Fibroblast of pulmonary artery (primary cell): ENCODE data around the gene HADHA.
"Not testable (repeated sequence)": the region's sequence is repeated elsewhere in the genome, so short reads cannot be mapped to it uniquely, and the experiment has no call there.

ENCODE experiments used
- DNase-seq: peaks from one replicate; pipeline ENCODE4 v3.0.0-alpha.2; 2010; ENCODE audit warnings: low read depth
- H3K4me3 ChIP-seq: replicated peaks from 2 replicates; pipeline ENCODE4 v1.5.1; 2011; ENCODE audit warnings: low read depth, mild to moderate bottlenecking, control low read depth, low read length, moderate library complexity
- TF ChIP-seq, protein P1 (sequence below): IDR thresholded peaks from 2 replicates; pipeline ENCODE4 v1.5.1; 2011; ENCODE audit warnings: mild to moderate bottlenecking, control low read depth, low read length, inconsistent platforms; ENCODE audit errors: missing control alignments

Gene HADHA

GRCh38 chr2:26269571-26270158 lies 25.2 kb upstream of the HADHA start:
- no peak overlapping the region for H3K4me3 ChIP-seq
- no peak for DNase-seq
- TF ChIP-seq, protein P1, sequence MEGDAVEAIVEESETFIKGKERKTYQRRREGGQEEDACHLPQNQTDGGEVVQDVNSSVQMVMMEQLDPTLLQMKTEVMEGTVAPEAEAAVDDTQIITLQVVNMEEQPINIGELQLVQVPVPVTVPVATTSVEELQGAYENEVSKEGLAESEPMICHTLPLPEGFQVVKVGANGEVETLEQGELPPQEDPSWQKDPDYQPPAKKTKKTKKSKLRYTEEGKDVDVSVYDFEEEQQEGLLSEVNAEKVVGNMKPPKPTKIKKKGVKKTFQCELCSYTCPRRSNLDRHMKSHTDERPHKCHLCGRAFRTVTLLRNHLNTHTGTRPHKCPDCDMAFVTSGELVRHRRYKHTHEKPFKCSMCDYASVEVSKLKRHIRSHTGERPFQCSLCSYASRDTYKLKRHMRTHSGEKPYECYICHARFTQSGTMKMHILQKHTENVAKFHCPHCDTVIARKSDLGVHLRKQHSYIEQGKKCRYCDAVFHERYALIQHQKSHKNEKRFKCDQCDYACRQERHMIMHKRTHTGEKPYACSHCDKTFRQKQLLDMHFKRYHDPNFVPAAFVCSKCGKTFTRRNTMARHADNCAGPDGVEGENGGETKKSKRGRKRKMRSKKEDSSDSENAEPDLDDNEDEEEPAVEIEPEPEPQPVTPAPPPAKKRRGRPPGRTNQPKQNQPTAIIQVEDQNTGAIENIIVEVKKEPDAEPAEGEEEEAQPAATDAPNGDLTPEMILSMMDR, result no peak

DNA sequence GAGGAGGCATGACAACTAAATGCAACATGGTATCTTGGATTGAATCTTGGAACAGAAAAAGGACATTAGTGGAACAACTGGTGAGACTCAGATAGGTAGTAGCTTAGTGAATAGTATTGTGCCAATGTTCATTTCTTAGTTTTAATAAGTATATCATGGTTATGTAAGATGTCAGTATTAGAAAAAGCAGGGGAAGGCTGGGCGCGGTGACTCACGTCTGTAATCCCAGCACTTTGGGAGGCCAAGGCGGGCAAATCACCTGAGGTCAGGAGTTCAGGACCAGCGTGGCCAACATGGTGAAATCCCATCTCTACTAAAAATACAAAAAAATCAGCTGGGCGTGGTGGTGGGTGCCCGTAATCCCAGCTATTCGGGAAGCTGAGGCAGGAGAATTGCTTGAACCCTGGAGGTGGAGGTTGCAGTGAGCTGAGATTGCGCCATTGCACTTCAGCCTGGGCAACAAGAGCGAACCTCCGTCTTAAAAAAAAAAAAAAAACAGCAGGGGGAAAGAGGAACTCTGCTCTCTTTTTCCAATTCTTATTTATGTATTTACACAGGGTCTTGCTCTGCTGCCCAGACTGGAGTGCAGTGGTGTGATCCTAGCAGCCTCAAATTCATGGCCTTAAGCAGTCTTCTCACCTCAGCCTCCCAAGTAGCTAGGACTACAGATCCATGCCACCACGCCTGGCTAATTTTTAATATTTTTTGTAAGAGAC lies 24.4 kb upstream of the HADHA start:
- not testable (repeated sequence) for H3K4me3 ChIP-seq, DNase-seq

- H3K4me3 ChIP-seq, result no peak overlapping the region
- TF ChIP-seq, protein P1, result no peak
- peak; percentile 78 for DNase-seq
Observed at GRCh38 chr2:26268213-26268612, 23.8 kb upstream of the HADHA start.

DNA sequence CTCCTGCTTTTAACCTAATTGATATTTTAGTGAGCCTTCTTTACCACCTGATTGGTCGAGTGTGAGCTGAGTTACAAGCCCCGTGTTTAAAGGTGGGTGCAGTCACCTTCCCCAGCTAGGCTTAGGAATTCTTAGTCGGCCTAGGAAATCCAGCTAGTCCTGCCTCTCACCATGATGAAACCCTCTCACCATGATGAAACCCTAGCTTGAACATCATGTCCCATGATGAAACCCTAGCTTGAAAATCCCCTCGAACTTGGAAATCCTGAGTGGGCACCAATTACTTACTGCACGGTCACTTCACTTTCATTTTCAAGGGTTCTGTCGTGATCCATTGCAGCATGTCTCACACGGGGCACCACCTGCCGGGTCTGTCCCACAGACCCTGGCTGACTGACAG lies 14.4 kb upstream of the HADHA start:
- DNase-seq, H3K4me3 ChIP-seq: not testable (repeated sequence)

DNA sequence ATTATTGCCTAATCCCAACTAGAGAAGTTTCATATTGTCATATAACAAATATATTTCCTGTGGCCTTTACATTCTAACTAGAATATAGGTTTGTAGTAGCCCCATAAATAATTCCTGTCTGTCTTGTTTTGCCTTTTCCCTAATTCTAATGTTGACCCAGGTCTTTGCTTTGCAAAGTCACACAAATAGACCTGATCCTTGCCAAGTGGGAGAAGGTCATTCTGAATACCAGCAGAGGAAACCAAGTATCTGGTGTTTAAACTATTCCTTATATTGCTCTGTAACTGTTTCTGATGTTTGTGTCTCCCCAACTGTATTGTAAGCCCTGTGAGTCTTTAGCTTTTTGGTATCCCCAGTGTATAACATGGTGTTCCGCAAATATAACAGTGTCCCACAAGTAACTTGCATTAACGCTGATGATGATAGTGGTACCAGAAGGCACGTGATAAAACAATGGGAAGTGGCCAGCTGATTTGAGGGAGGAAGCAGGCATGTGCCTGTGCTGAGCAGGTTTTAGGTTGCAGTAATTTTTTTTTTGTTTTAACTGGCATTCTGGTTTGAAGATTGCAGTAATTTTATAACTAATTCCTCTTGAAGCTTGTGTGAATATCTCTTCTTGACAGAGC lies 11.4 kb upstream of the HADHA start:
- TF ChIP-seq, protein P1, result no peak
- H3K4me3 ChIP-seq, result no peak overlapping the region

DNA sequence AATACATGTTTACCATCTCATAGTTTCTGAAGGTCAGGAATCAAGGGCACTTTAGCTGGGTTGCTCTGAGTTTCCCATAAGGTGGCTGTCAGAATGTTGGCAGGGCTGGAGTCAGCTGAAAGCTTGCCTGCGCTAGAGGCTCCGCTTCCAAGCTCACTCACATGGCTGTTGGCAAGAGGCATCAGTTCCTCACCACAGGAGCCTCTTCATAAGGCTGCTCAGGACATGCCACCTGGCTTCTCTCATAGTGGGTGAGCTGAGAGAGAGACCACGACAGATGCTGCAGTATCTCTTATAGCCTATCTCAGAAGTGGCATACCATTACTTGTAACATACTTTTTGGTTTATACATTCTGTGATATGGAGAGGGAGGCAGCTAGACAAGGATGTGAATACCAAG lies 7.5 kb upstream of the HADHA start:
- TF ChIP-seq, protein P1, result no peak
- DNase-seq, result peak; percentile 37

More for the DNA sequence above, 11.4 kb upstream of the HADHA start:
- DNase-seq, result no peak

GRCh38 chr2:26249625-26250024 lies 5.2 kb upstream of the HADHA start:
- H3K4me3 ChIP-seq, result no peak overlapping the region
- DNase-seq, result no peak
- TF ChIP-seq, protein P1, result no peak

More for the DNA sequence above, 7.5 kb upstream of the HADHA start:
- no peak overlapping the region for H3K4me3 ChIP-seq

DNA sequence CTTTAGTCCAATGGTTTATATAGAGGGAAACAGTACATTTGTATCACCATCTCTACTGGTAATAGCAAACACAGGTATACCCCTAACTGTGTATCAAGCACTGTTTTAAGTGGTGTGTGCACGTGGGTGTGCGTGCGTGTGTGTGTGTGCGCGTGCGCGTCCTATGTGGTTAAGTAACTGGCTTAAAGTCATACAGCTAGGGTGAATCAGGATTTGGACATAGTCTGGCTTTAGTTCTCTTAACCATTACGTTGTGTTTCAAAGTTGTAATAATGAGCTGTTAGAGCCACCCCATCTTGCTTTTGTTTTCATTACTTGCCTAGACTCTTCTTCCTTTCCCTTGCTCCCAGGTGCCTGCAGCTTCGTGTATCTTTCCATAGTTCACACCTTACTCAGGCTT lies 2.4 kb upstream of the HADHA start:
- TF ChIP-seq, protein P1, result no peak
- H3K4me3 ChIP-seq, result no peak overlapping the region
- peak; percentile 14 for DNase-seq
